Parathyroid adenoma (tissue), 2 donors: ENCODE results near the gene OLFML2B.
"Not testable (repeated sequence)": the region's sequence is repeated elsewhere in the genome, so short reads cannot be mapped to it uniquely, and the experiment has no call there.

Experiments
- H2AFZ ChIP-seq: fragments of 300-600 bp; sonication (generic); one replicate; pipeline ENCODE4 v1.7.0; 2017; ENCODE audit warnings: antibody characterized with exemption, mild to moderate bottlenecking
- H3K27ac ChIP-seq: fragments of 300-600 bp; sonication (generic); one replicate; pipeline ENCODE4 v1.7.0; 2017
- H3K27me3 ChIP-seq: fragments of 300-600 bp; sonication (generic); one replicate; pipeline ENCODE4 v1.7.0; 2017; ENCODE audit warnings: low read length; ENCODE audit not compliant: control insufficient read depth, insufficient read depth
- H3K36me3 ChIP-seq: fragments of 300-600 bp; sonication (generic); one replicate; pipeline ENCODE4 v1.7.0; 2017; ENCODE audit warnings: low read length; ENCODE audit not compliant: control insufficient read depth, insufficient read depth
- H3K4me1 ChIP-seq: fragments of 300-600 bp; sonication (generic); one replicate; pipeline ENCODE4 v1.7.0; 2017; ENCODE audit warnings: control low read depth
- H3K4me2 ChIP-seq: fragments of 300-600 bp; sonication (generic); one replicate; pipeline ENCODE4 v1.7.0; 2017; ENCODE audit warnings: low read length
- H3K4me3 ChIP-seq: fragments of 300-600 bp; sonication (generic); one replicate; pipeline ENCODE4 v1.7.0; 2017; ENCODE audit warnings: low read depth, low read length
- H3K79me2 ChIP-seq: fragments of 300-600 bp; sonication (generic); one replicate; pipeline ENCODE4 v1.7.0; 2017; ENCODE audit warnings: control low read depth
- H3K9ac ChIP-seq: fragments of 300-600 bp; sonication (generic); one replicate; pipeline ENCODE4 v1.7.0; 2017; ENCODE audit warnings: mild to moderate bottlenecking
- H3K9me3 ChIP-seq: fragments of 300-600 bp; sonication (generic); one replicate; pipeline ENCODE4 v1.7.0; 2017; ENCODE audit warnings: low read length; ENCODE audit not compliant: control insufficient read depth
- TF ChIP-seq, protein P1 (sequence below): fragments of 300-600 bp; sonication (generic); IDR thresholded peaks from one replicate; pipeline ENCODE4 v1.7.0; 2017; ENCODE audit warnings: antibody characterized with exemption, mild to moderate bottlenecking
- donor health status: primary hyperparathyroidism.

The OLFML2B gene

GRCh38 chr1:162055062-162055461 lies 31.4 kb upstream of the OLFML2B start:
- Histone ChIP-seq H2AFZ (no peak overlapping the region), H3K79me2 (no peaks in the 10 kb centered on the region), H3K36me3 (no peaks in the 10 kb centered on the region), H3K4me2 (no peak overlapping the region), H3K27ac (no peak overlapping the region), H3K4me1 (no peaks in the 10 kb centered on the region), H3K27me3 (no peaks in the 10 kb centered on the region), H3K9ac (no peak overlapping the region), H3K4me3 (no peak overlapping the region), H3K9me3 (no peaks in the 10 kb centered on the region)
- TF ChIP-seq, protein P1, sequence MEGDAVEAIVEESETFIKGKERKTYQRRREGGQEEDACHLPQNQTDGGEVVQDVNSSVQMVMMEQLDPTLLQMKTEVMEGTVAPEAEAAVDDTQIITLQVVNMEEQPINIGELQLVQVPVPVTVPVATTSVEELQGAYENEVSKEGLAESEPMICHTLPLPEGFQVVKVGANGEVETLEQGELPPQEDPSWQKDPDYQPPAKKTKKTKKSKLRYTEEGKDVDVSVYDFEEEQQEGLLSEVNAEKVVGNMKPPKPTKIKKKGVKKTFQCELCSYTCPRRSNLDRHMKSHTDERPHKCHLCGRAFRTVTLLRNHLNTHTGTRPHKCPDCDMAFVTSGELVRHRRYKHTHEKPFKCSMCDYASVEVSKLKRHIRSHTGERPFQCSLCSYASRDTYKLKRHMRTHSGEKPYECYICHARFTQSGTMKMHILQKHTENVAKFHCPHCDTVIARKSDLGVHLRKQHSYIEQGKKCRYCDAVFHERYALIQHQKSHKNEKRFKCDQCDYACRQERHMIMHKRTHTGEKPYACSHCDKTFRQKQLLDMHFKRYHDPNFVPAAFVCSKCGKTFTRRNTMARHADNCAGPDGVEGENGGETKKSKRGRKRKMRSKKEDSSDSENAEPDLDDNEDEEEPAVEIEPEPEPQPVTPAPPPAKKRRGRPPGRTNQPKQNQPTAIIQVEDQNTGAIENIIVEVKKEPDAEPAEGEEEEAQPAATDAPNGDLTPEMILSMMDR: no peak

DNA sequence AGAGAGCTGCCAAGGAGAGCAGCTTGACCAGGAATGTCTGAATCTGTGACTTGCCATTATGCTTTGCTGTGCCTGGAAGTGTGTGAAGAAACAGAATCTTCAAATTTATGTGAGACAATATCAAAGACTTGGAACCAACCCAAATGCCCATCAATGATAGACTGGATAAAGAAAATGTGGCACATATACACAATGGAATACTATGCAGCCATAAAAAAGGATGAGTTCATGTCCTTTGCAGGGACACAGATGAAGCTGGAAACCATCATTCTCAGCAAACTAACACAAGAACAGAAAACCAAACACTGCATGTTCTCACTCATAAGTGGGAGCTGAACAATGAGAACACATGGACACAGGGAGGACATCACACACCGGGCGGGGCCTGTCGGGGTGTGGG lies 30.3 kb upstream of the OLFML2B start:
- not testable (repeated sequence) for H3K4me3 ChIP-seq, H3K27ac ChIP-seq, H3K9ac ChIP-seq, H3K79me2 ChIP-seq, H3K27me3 ChIP-seq, H3K4me2 ChIP-seq, H3K4me1 ChIP-seq, H3K9me3 ChIP-seq, H3K36me3 ChIP-seq, H2AFZ ChIP-seq

- H3K4me3 ChIP-seq: no peak overlapping the region
- H3K79me2 ChIP-seq: no peaks in the 10 kb centered on the region
- no peaks in the 10 kb centered on the region for H3K27me3 ChIP-seq
- no peak overlapping the region for H3K27ac ChIP-seq
- no peak overlapping the region for H3K9ac ChIP-seq
- TF ChIP-seq, protein P1: no peak
- H3K4me1 ChIP-seq: no peaks in the 10 kb centered on the region
- H2AFZ ChIP-seq: no peak overlapping the region
- H3K36me3 ChIP-seq: no peaks in the 10 kb centered on the region
- H3K9me3 ChIP-seq: no peaks in the 10 kb centered on the region
- no peak overlapping the region for H3K4me2 ChIP-seq
These were observed 23.3 kb upstream of the OLFML2B start for GRCh38 chr1:162046921-162047320.

DNA sequence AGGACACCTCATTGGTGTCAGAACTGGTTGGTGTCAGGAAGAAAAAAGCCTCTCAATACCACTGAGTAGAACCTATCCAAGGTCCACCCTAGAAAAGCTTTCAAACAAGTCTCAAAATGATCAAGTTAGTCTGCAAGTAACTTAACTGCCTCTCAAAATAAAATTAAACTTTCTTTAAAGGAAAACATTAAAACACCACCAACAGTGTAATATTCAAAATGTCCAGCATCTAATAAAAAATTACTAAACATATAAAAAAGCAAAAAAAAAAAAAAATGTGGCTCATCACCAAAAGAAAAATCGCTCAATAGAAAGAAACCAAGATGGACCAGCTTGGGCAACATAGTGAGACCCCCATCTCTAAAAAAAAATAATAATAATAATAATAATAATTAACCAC lies 18.7 kb upstream of the OLFML2B start:
- H3K27ac ChIP-seq: no peak overlapping the region
- H3K4me2 ChIP-seq: no peak overlapping the region
- H3K27me3 ChIP-seq: no peaks in the 10 kb centered on the region
- no peaks in the 10 kb centered on the region for H3K9me3 ChIP-seq
- H3K4me1 ChIP-seq: no peaks in the 10 kb centered on the region
- H3K79me2 ChIP-seq: no peaks in the 10 kb centered on the region
- no peak overlapping the region for H3K4me3 ChIP-seq
- no peaks in the 10 kb centered on the region for H3K36me3 ChIP-seq
- H3K9ac ChIP-seq: no peak overlapping the region
- H2AFZ ChIP-seq: no peak overlapping the region
- TF ChIP-seq, protein P1: no peak

- Histone ChIP-seq H3K27me3 (no peaks in the 10 kb centered on the region), H3K27ac (no peak overlapping the region), H3K36me3 (no peaks in the 10 kb centered on the region), H3K4me2 (no peak overlapping the region), H3K79me2 (no peaks in the 10 kb centered on the region), H3K9ac (no peak overlapping the region), H3K9me3 (no peaks in the 10 kb centered on the region), H2AFZ (no peak overlapping the region), H3K4me1 (no peaks in the 10 kb centered on the region), H3K4me3 (no peak overlapping the region)
- TF ChIP-seq, protein P1: no peak
These were observed 17.0 kb upstream of the OLFML2B start for GRCh38 chr1:162040657-162041056.
